Breast epithelium (tissue), 3 donors: ENCODE results near the gene MAPK1IP1L.

Experiments used
- POLR2A ChIP-seq: fragments of 450-650 bp; IDR thresholded peaks from one replicate; pipeline ENCODE4 v1.6.1; 2016; ENCODE audit warnings: antibody characterized with exemption, mild to moderate bottlenecking, moderate library complexity
- POLR2AphosphoS5 ChIP-seq, 3 donors: sonication (generic); formaldehyde crosslinking; IDR thresholded peaks; one replicate each; pipeline ENCODE4 v1.6.1; 2017; ENCODE audit warnings: antibody characterized with exemption in 3 of 3
- TF ChIP-seq, protein P1 (sequence below), 3 donors: fragments of 450-650 bp; IDR thresholded peaks; one replicate each; pipeline ENCODE4 v1.5.1; 2016 to 2017; ENCODE audit warnings: antibody characterized with exemption in 3 of 3, mild to moderate bottlenecking in 3 of 3, moderate library complexity in 3 of 3

- TF ChIP-seq, protein P1, sequence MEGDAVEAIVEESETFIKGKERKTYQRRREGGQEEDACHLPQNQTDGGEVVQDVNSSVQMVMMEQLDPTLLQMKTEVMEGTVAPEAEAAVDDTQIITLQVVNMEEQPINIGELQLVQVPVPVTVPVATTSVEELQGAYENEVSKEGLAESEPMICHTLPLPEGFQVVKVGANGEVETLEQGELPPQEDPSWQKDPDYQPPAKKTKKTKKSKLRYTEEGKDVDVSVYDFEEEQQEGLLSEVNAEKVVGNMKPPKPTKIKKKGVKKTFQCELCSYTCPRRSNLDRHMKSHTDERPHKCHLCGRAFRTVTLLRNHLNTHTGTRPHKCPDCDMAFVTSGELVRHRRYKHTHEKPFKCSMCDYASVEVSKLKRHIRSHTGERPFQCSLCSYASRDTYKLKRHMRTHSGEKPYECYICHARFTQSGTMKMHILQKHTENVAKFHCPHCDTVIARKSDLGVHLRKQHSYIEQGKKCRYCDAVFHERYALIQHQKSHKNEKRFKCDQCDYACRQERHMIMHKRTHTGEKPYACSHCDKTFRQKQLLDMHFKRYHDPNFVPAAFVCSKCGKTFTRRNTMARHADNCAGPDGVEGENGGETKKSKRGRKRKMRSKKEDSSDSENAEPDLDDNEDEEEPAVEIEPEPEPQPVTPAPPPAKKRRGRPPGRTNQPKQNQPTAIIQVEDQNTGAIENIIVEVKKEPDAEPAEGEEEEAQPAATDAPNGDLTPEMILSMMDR (IDR thresholded peaks at IDR 0.05) = no peak
- no peak for TF ChIP-seq POLR2A
- TF ChIP-seq POLR2AphosphoS5 (IDR thresholded peaks at IDR 0.05) = no peak
Observed at GRCh38 chr14:55059333-55059732, 7.9 kb downstream of the MAPK1IP1L start.
